Psoas muscle (tissue), 8 donors: ENCODE results near the gene DNAJB8. TPM values are rescaled to one million over a fixed set of nuclear protein-coding genes. Genes with fewer than 3 reads are reported as not detected.

Experiments
- ATAC-seq, 4 donors: fragments of 200-7000 bp; cut with Tn5 transposase; one replicate each; pipeline ENCODE4 v1.9.1; 2020; ENCODE audit warnings: moderate library complexity in 3 of 4, mild to moderate bottlenecking in 2 of 4
- DNase-seq, 2 donors: peaks; one replicate each; pipeline ENCODE4 v3.0.0-alpha.2; 2020
- H3K27ac ChIP-seq: fragments of 200-600 bp; one replicate; pipeline ENCODE4 v1.8.0; 2022
- H3K27me3 ChIP-seq, 3 donors: fragments of 200-600 bp in 1 of 3; one replicate each; pipeline versions ENCODE4 v1.6.1 to v1.8.0; 2013 to 2022; ENCODE audit warnings: low read length in 2 of 3, mild to moderate bottlenecking in 2 of 3, moderate library complexity in 1 of 3; ENCODE audit not compliant: insufficient read depth in 3 of 3
- H3K36me3 ChIP-seq, 2 donors: fragments of 200-600 bp in 1 of 2; one replicate each; pipeline versions ENCODE4 v1.6.1 to v1.8.0; 2013 to 2022; ENCODE audit warnings: low read depth in 1 of 2, mild to moderate bottlenecking in 1 of 2, moderate library complexity in 1 of 2; ENCODE audit not compliant: insufficient read depth in 1 of 2
- H3K4me1 ChIP-seq: fragments of 200-600 bp; one replicate; pipeline ENCODE4 v1.8.0; 2022
- H3K4me3 ChIP-seq: fragments of 200-600 bp; one replicate; pipeline ENCODE4 v1.8.0; 2022; ENCODE audit warnings: mild to moderate bottlenecking
- H3K9me3 ChIP-seq: fragments of 200-600 bp; one replicate; pipeline ENCODE4 v1.8.0; 2022
- CTCF ChIP-seq: fragments of 200-600 bp; IDR thresholded peaks from one replicate; pipeline ENCODE4 v1.8.0; 2022; ENCODE audit warnings: antibody characterized with exemption
- WGBS, 3 donors: extraction: QIAGEN DNeasy Blood & Tissue Kit; methylation state at CpG; one replicate each; pipeline versions ENCODE4 v1.1.6 to v1.1.7; 2013; 5-methylcytosine and 5-hydroxymethylcytosine counted together
- intact Hi-C, 2 donors: fragments of 100-400 bp; cut with DNase I; formaldehyde crosslinking; loops; one replicate each; pipeline versions ENCODE4 v1.11.0 to v1.14.2; 2022
- polyA plus RNA-seq, 3 donors: library from polyadenylated mRNA; stranded (reverse); fragments of 200-250 nt; gene quantifications; one replicate each; pipeline ENCODE4 v1.2.3, GENCODE V29; 2013
- total RNA-seq, 4 donors: library from RNA; stranded (reverse); fragmentation: NEBNext Ultra II Directional in 2 of 4; extraction: Animal tissue kit (Norgen Biotek cat#: 25700) in 2 of 4; gene quantifications; one replicate each; pipeline versions ENCODE4 v1.2.1 to v1.2.4, GENCODE V29; 2021 to 2023
- donor health status: healthy with polysubstance abuse.
- donor health status: DM: no; HTN: no; CAD: no; lungs with moderate emphysema.
- donor health status: Bipolar disorder and iron deficiency.
- donor health status: healthy.
- donor health status: DM: yes; HTN: yes; CAD: no.
- donor health status: DM: no; HTN: no; CAD: no.
- donor health status: DM: no; HTN: no; CAD: no.
- donor health status: DM: yes; HTN: yes; CAD: no.

Gene DNAJB8
- total and polyA plus RNA-seq, 7 donors: not detected

- Histone ChIP-seq H3K4me1 (peaks cover 35% of the 10 kb centered on the region), H3K4me3 (no peak overlapping the region), H3K27me3 (peaks cover 0 to 88% (median 31%) of the 10 kb centered on the region in 3 donors), H3K36me3 (no peaks in the 10 kb centered on the region), H3K27ac (no peak overlapping the region), H3K9me3 (no peaks in the 10 kb centered on the region)
- no peak for DNase-seq
- no peak for ATAC-seq
- no peak for TF ChIP-seq CTCF
- WGBS, 3 donors: 43 to 50% (median 47%) methylated on average over 31 to 32 of the region's 32 CpGs
- intact Hi-C loops: loop anchor here (5.0 kb wide), 5 partner anchors 69 to 404 kb away; no protein-coding TSS in a partner anchor
Measured at GRCh38 chr3:128496019-128496601, 29.4 kb upstream of the DNAJB8 start.

- Histone ChIP-seq H3K27ac (no peak overlapping the region), H3K9me3 (no peaks in the 10 kb centered on the region), H3K4me1 (peaks cover 37% of the 10 kb centered on the region), H3K4me3 (no peak overlapping the region), H3K36me3 (no peaks in the 10 kb centered on the region), H3K27me3 (peaks cover 0 to 93% (median 33%) of the 10 kb centered on the region in 3 donors)
- intact Hi-C loops: loop anchor here (5.0 kb wide), 5 partner anchors 68 to 403 kb away; no protein-coding TSS in a partner anchor
- no peak for ATAC-seq
- DNase-seq: no peak
- WGBS, 3 donors: 89 to 94% (median 94%) methylated on average over 9 of the region's 9 CpGs
- no peak for TF ChIP-seq CTCF
Measured at GRCh38 chr3:128495435-128495970, 28.8 kb upstream of the DNAJB8 start.

- no peaks in the 10 kb centered on the region for H3K36me3 ChIP-seq
- H3K9me3 ChIP-seq: no peaks in the 10 kb centered on the region
- intact Hi-C loops: no loop called here
- no peak for ATAC-seq
- TF ChIP-seq CTCF: no peak
- DNase-seq: no peak
- peaks cover 0 to 97% (median 40%) of the 10 kb centered on the region in 3 donors for H3K27me3 ChIP-seq
- WGBS, 3 donors: 78 to 91% (median 90%) methylated on average over 2 of the region's 2 CpGs
- peaks cover 45% of the 10 kb centered on the region for H3K4me1 ChIP-seq
- H3K27ac ChIP-seq: no peak overlapping the region
- no peak overlapping the region for H3K4me3 ChIP-seq
Measured at GRCh38 chr3:128494367-128494650, 27.6 kb upstream of the DNAJB8 start.

- 31 to 37% (median 34%) methylated on average over 13 of the region's 13 CpGs for WGBS, 3 donors
- TF ChIP-seq CTCF: no peak
- Histone ChIP-seq H3K9me3 (no peaks in the 10 kb centered on the region), H3K27me3 (peaks cover 0 to 97% (median 43%) of the 10 kb centered on the region in 3 donors), H3K4me3 (no peak overlapping the region), H3K4me1 (peaks cover 50% of the 10 kb centered on the region), H3K27ac (no peak overlapping the region), H3K36me3 (no peaks in the 10 kb centered on the region)
- ATAC-seq (no peak), DNase-seq (no peak)
- intact Hi-C loops: no loop called here
Measured at GRCh38 chr3:128493570-128494366, 27.1 kb upstream of the DNAJB8 start.
